LNCaP clone FGC (cell line): ENCODE results near the gene DUSP7.

Experiments used
- DNase-seq: peaks from one replicate; pipeline ENCODE4 v3.0.0-alpha.2; 2011; ENCODE audit warnings: low read depth
- H3K4me3 ChIP-seq: 2 replicates; pipeline ENCODE4 v1.5.1; 2011; ENCODE audit warnings: mild to moderate bottlenecking, low read depth, low read length, control low read depth
- CTCF ChIP-seq: IDR thresholded peaks from 2 replicates; pipeline ENCODE4 v1.5.1; 2012; ENCODE audit warnings: mild to moderate bottlenecking; ENCODE audit not compliant: control insufficient read depth, insufficient read depth; ENCODE audit errors: extremely low read depth

DUSP7 gene

GRCh38 chr3:52056521-52056967, at the start of gene DUSP7:
DUSP7 (minus strand) TSS chr3:52056571; CDS start chr3:52056366, 205 bp downstream.
- TF ChIP-seq CTCF = no peak
- DNase-seq = no peak
- H3K4me3 ChIP-seq = peak within 1 kb of the TSS; percentile 95

- DNase-seq = no peak
- H3K4me3 ChIP-seq = no peak overlapping the region
- TF ChIP-seq CTCF = no peak
Measured at GRCh38 chr3:52104684-52105640, 48.6 kb upstream of the DUSP7 start.

- TF ChIP-seq CTCF = no peak
- no peak overlapping the region for H3K4me3 ChIP-seq
- DNase-seq = no peak
Measured at GRCh38 chr3:52102934-52103333, 46.6 kb upstream of the DUSP7 start.

GRCh38 chr3:52099001-52099401, 42.6 kb upstream of the DUSP7 start:
- no peak overlapping the region for H3K4me3 ChIP-seq
- no peak for TF ChIP-seq CTCF
- DNase-seq = no peak

GRCh38 chr3:52097851-52098507, 41.6 kb upstream of the DUSP7 start:
- no peak overlapping the region for H3K4me3 ChIP-seq
- DNase-seq = no peak
- TF ChIP-seq CTCF = no peak

GRCh38 chr3:52095990-52096775, 39.8 kb upstream of the DUSP7 start:
- H3K4me3 ChIP-seq = no peak overlapping the region
- TF ChIP-seq CTCF = no peak
- DNase-seq = no peak
